Measurements from ENCODE around the gene FAM210B. TPM values are rescaled to one million over a fixed set of nuclear protein-coding genes. Genes with fewer than 3 reads are reported as not detected.
A peak's percentile ranks its signal among the peaks of the same experiment; 100 is the strongest.

The FAM210B gene
- total and polyA plus RNA-seq, 8 donors = 11.3 to 42.6 (median 30.4) TPM

- 83 to 90% (median 88%) methylated on average over 4 of the region's 4 CpGs for WGBS, 5 donors
- Histone ChIP-seq H3K4me3 (no peak overlapping the region), H3K27me3 (no peaks in the 10 kb centered on the region), H3K36me3 (no peaks in the 10 kb centered on the region), H3K9me3 (no peaks in the 10 kb centered on the region), H3K4me1 (peaks cover 0 to 9% (median 1%) of the 10 kb centered on the region in 4 donors), H3K27ac (no peak overlapping the region)
- no peak for TF ChIP-seq POLR2AphosphoS5 (IDR thresholded peaks at IDR 0.05)
- TF ChIP-seq POLR2A (IDR thresholded peaks at IDR 0.05) = no peak
- no peak for TF ChIP-seq CTCF (IDR thresholded peaks at IDR 0.05)
- TF ChIP-seq EP300 (IDR thresholded peaks at IDR 0.05) = no peak
- no peak for DNase-seq
- intact Hi-C loops (cut with DNase I; ENCODE audit: low total_unique reads) = no loop called here
Measured at GRCh38 chr20:56353356-56353755, 5.4 kb upstream of the FAM210B start.

DNA sequence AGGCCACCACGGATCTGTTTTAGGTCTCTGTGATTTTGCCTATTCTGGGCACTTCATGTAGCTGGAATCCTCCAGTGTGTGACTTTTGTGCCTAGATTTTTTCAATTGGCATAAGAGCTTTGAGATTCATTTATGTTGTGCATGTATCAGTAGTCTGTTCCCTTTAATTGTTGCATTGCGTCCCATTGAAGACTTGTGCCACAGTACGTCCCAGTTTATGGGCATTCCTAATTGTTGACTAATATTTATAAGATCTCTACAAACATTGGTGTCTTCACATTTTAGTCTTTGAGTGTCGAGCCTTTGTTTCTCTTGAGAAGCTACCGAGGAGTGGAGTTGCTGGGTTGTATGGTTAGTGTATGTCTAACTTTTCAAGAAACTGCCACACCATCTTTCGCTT lies 704 bp upstream of the FAM210B start:
- intact Hi-C loops (cut with DNase I; ENCODE audit: low total_unique reads) = no loop called here
- Histone ChIP-seq H3K27me3 (no peaks in the 10 kb centered on the region), H3K4me1 (peaks cover 18 to 45% (median 26%) of the 10 kb centered on the region in 4 donors), H3K4me3 (peak overlapping the region; percentile 91 to 97 (median 96)), H3K9me3 (no peaks in the 10 kb centered on the region), H3K27ac (peak overlapping the region in 1 of 5 donors; percentile 38), H3K36me3 (peaks cover 0 to 8% (median 2%) of the 10 kb centered on the region in 4 donors)
- WGBS, 5 donors = 57 to 74% (median 70%) methylated on average over 6 of the region's 6 CpGs
- no peak for DNase-seq
- TF ChIP-seq CTCF (IDR thresholded peaks at IDR 0.05) (no peak), POLR2AphosphoS5 (IDR thresholded peaks at IDR 0.05) (no peak), POLR2A (IDR thresholded peaks at IDR 0.05) (no peak), EP300 (IDR thresholded peaks at IDR 0.05) (no peak)

DNA sequence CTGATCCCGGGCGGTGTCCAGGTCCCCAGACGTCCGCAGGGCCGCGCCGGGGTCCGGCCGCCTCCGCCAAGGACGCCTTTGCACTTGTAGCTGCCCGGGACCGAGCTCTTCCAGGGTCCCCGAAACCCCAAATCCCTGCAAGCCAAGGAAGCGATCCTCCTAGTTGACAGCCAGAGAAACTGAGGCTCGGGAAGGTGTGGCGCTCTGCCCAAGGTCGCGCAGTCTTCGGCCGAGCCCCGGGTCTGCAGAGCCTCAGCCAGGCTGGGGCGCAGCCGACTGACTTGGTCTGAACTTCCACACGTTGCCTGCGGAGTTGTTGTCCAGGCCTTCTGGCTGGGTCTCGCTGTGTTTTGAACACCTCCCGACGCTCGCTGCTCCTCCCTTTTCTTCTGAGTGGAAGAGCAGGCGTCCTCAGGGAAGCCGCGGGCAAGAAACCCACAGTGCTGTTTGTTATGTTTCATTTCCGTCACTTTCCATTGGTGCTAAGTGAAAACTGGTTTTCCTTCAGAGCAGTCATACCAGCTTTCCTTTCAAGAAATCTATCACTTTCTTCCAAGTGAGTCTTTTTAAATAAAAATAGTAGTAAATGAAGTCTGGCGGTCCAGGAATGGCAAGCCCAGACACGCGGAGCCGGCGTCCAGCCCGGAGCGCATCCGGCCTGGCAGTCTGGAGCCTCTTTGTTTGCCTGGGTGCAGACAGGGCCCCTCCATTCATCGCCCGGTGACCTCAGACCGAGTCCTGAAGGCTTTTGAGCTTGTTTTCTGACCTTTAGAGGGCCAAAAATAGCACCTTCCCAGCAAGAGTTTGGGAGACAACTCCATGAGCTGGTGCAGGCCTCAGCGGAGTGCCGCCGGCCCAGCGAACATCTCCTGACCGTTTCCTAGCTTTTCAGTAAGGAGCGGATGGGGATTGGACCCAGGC lies 698 bp downstream of the FAM210B start:
- DNase-seq = peak; percentile 38 to 81
- H3K4me1 ChIP-seq = peaks cover 18 to 45% (median 29%) of the 10 kb centered on the region in 4 donors
- H3K4me3 ChIP-seq = peak overlapping the region; percentile 91 to 97 (median 96)
- intact Hi-C loops (cut with DNase I; ENCODE audit: low total_unique reads) = no loop called here
- H3K27me3 ChIP-seq = no peaks in the 10 kb centered on the region
- WGBS, 5 donors = 7 to 13% (median 9%) methylated on average over 23 to 51 of the region's 51 CpGs
- H3K36me3 ChIP-seq = peaks cover 0 to 12% (median 5%) of the 10 kb centered on the region in 4 donors
- peak overlapping the region; percentile 75 to 91 (median 86) for H3K27ac ChIP-seq
- TF ChIP-seq POLR2A (IDR thresholded peaks at IDR 0.05) (no peak), POLR2AphosphoS5 (IDR thresholded peaks at IDR 0.05) (no peak), CTCF (IDR thresholded peaks at IDR 0.05) (no peak), EP300 (IDR thresholded peaks at IDR 0.05) (no peak)
- no peaks in the 10 kb centered on the region for H3K9me3 ChIP-seq

DNA sequence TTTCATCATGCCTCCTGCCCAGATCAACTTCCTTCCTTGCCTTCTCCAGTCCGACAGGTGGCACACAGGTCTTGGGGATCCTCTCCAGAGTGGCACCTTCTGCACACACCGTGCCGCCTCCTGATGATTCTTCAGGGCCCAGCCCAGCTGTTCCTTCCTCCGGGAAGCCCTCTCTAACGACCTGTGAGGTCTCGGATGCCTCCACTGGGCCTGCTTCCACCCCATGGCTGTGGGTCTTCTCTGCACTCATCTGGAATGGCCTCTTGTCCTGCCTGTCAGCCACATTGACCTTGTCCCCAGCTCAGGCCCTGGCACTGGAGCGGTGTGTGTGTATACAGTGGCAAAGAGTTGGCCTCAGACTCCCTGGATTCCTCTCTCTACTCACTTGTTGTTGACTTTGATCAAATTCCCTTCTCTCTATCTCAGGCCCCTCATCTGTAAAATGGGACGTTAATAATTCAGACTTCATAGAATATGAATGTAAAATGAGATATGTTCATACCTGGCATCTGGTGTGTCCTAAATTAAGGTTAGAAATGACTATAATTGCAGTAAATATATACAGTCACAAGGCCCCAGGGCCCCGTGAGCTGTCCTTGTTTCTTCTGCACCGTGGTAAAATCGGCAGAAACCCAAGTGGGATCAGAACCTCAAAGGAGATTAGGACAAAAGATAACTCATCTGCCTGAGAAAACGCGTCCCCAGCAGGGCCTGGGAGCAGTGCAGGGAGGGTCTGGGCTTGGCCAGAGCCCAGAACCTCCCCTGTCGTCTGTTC lies 1.5 kb downstream of the FAM210B start:
- TF ChIP-seq CTCF (IDR thresholded peaks at IDR 0.05) (no peak), EP300 (IDR thresholded peaks at IDR 0.05) (no peak), POLR2A (IDR thresholded peaks at IDR 0.05) (no peak), POLR2AphosphoS5 (IDR thresholded peaks at IDR 0.05) (no peak)
- peak overlapping the region; percentile 91 to 97 (median 96) for H3K4me3 ChIP-seq
- intact Hi-C loops (cut with DNase I; ENCODE audit: low total_unique reads) = no loop called here
- peak overlapping the region; percentile 9 to 91 (median 75) for H3K27ac ChIP-seq
- H3K4me1 ChIP-seq = peaks cover 18 to 45% (median 29%) of the 10 kb centered on the region in 4 donors
- peaks cover 2 to 20% (median 13%) of the 10 kb centered on the region in 4 donors for H3K36me3 ChIP-seq
- H3K27me3 ChIP-seq = no peaks in the 10 kb centered on the region
- no peaks in the 10 kb centered on the region for H3K9me3 ChIP-seq
- no peak for DNase-seq
- WGBS, 5 donors = 63 to 76% (median 73%) methylated on average over 12 to 14 of the region's 14 CpGs

Data from stomach (tissue), 9 donors.